Naive thymus-derived CD4-positive, alpha-beta T cell (primary cell): ENCODE results near the gene SPACA5B. TPM values are rescaled to one million over a fixed set of nuclear protein-coding genes. Genes with fewer than 3 reads are reported as not detected.
"Not testable (repeated sequence)": the region's sequence is repeated elsewhere in the genome, so short reads cannot be mapped to it uniquely, and the experiment has no call there.

Source experiments
- ATAC-seq: fragments of 150-1000 bp; cut with Tn5 transposase; 2 replicates; pipeline ENCODE4 v1.10.0; 2021; ENCODE audit warnings: mild to moderate bottlenecking, moderate library complexity
- CTCF ChIA-PET: fragments of 350-600 bp; sonication (Branson Sonifier 250); formaldehyde crosslinking; loops from one replicate; lab custom pipeline; 2021; ENCODE audit warnings: antibody characterized with exemption; lab: Charles Lee
- POLR2A ChIA-PET: fragments of 350-600 bp; sonication (Branson Sonifier 250); formaldehyde crosslinking; loops from one replicate; lab custom pipeline; 2021; ENCODE audit warnings: antibody characterized with exemption, inconsistent platforms; lab: Charles Lee
- DNase-seq, 9 donors: peaks; one replicate each; pipeline versions ENCODE4 v3.0.0 to v3.0.0-alpha.2; 2020 to 2022; ENCODE audit warnings: mixed read lengths in 1 of 9
- H3K27ac ChIP-seq: one replicate; pipeline ENCODE4 v1.7.0; 2013; ENCODE audit warnings: mild to moderate bottlenecking, low read depth, low read length, moderate library complexity
- H3K27me3 ChIP-seq, 2 donors: one replicate each; pipeline ENCODE4 v1.7.0; 2013; ENCODE audit warnings: low read length in 2 of 2, mild to moderate bottlenecking in 2 of 2, moderate library complexity in 2 of 2; ENCODE audit not compliant: control insufficient read depth in 2 of 2, insufficient read depth in 2 of 2
- H3K36me3 ChIP-seq, 3 experiments: 1 replicate in 2 of 3; 2 replicates in 1 of 3; pipeline ENCODE4 v1.7.0; 2013; ENCODE audit warnings: low read length in 3 of 3, mild to moderate bottlenecking in 3 of 3, moderate library complexity in 1 of 3; ENCODE audit not compliant: insufficient read depth in 3 of 3, control insufficient read depth in 2 of 3
- H3K4me1 ChIP-seq, 2 donors: one replicate each; pipeline ENCODE4 v1.7.0; 2013; ENCODE audit warnings: low read length in 2 of 2, mild to moderate bottlenecking in 2 of 2, moderate library complexity in 1 of 2; ENCODE audit not compliant: control insufficient read depth in 2 of 2, insufficient read depth in 2 of 2
- H3K4me3 ChIP-seq: 2 replicates; pipeline ENCODE4 v1.7.0; 2013; ENCODE audit warnings: mild to moderate bottlenecking, low read length
- H3K9me3 ChIP-seq, 3 experiments: 1 replicate in 2 of 3; 2 replicates in 1 of 3; pipeline ENCODE4 v1.7.0; 2013; ENCODE audit warnings: low read length in 3 of 3; ENCODE audit not compliant: control insufficient read depth in 2 of 3
- H3K27ac Mint-ChIP-seq, 9 donors: one replicate each; pipeline ENCODE4 v1.8.0; 2020 to 2022; ENCODE audit warnings: mixed read lengths in 9 of 9, mild to moderate bottlenecking in 8 of 9, moderate library complexity in 5 of 9, inconsistent platforms in 2 of 9
- H3K27me3 Mint-ChIP-seq, 5 donors: one replicate each; pipeline ENCODE4 v1.8.0; 2021 to 2022; ENCODE audit warnings: mixed read lengths in 5 of 5, mild to moderate bottlenecking in 1 of 5
- H3K36me3 Mint-ChIP-seq, 5 donors: one replicate each; pipeline ENCODE4 v1.8.0; 2020 to 2022; ENCODE audit warnings: mixed read lengths in 5 of 5, mild to moderate bottlenecking in 3 of 5, inconsistent platforms in 1 of 5
- H3K4me1 Mint-ChIP-seq, 7 donors: one replicate each; pipeline ENCODE4 v1.8.0; 2020 to 2022; ENCODE audit warnings: mixed read lengths in 7 of 7, mild to moderate bottlenecking in 3 of 7, inconsistent platforms in 1 of 7
- H3K4me3 Mint-ChIP-seq, 10 donors: one replicate each; pipeline ENCODE4 v1.8.0; 2020 to 2022; ENCODE audit warnings: mild to moderate bottlenecking in 10 of 10, mixed read lengths in 10 of 10, moderate library complexity in 6 of 10, inconsistent platforms in 2 of 10
- H3K9me3 Mint-ChIP-seq, 11 donors: one replicate each; pipeline ENCODE4 v1.8.0; 2020 to 2022; ENCODE audit warnings: mixed read lengths in 11 of 11, mild to moderate bottlenecking in 4 of 11, inconsistent platforms in 1 of 11, moderate library complexity in 1 of 11
- intact Hi-C, 2 donors: fragments of 100-400 bp; cut with micrococcal nuclease; formaldehyde crosslinking; loops; one replicate each; pipeline ENCODE4 v1.15.1; 2023
- polyA plus RNA-seq, 2 donors: library from polyadenylated mRNA; unstranded; fragments of 300-500 nt; fragmentation: Illumina TruSeq; gene quantifications; one replicate each; pipeline ENCODE4 v1.2.3, GENCODE V29; 2021
- total RNA-seq, 6 experiments: library from RNA in 5 of 6; stranded (reverse) in 5 of 6; gene quantifications; 1 replicate in 5 of 6; 2 replicates in 1 of 6; pipeline ENCODE4 v1.2.3 and lab custom pipeline; 2021 to 2026

The SPACA5B gene
- total and polyA plus RNA-seq, 7 experiments from 2014 or later = not detected

DNA sequence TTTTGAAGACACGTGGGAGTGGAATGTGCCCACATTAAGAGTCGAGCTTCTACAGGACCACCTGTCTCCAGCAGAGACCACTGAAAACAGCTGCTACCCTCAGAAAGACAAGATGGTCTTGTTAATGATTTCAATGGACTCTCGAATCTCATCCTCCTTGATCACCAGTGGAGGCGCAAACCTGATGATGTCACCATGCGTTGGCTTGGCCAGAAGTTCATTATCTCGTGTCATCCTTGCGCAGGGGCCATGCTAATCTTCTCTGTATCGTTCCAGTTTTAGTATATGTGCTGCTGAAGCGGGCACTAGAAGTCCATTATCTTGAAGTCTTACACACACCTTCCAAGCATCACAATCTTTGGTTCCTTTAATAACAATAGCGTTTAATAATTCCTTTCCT, 23.3 kb downstream of the SPACA5B start:
- no peak overlapping the region for H3K4me3 ChIP-seq
- Mint-ChIP-seq H3K27ac (no peak overlapping the region), H3K9me3 (peaks cover 0 to 1% (median 0%) of the 10 kb centered on the region in 11 donors), H3K27me3 (no peaks in the 10 kb centered on the region), H3K36me3 (no peaks in the 10 kb centered on the region), H3K4me3 (no peak overlapping the region), H3K4me1 (no peaks in the 10 kb centered on the region)
- H3K36me3 ChIP-seq = no peaks in the 10 kb centered on the region
- ATAC-seq = no peak
- H3K27ac ChIP-seq = no peak overlapping the region
- DNase-seq = no peak
- intact Hi-C loops = no loop called here
- ChIA-PET CTCF (no interaction called here), POLR2A (no interaction called here)
- no peaks in the 10 kb centered on the region for H3K9me3 ChIP-seq
- H3K27me3 ChIP-seq = no peaks in the 10 kb centered on the region
- H3K4me1 ChIP-seq = no peaks in the 10 kb centered on the region

DNA sequence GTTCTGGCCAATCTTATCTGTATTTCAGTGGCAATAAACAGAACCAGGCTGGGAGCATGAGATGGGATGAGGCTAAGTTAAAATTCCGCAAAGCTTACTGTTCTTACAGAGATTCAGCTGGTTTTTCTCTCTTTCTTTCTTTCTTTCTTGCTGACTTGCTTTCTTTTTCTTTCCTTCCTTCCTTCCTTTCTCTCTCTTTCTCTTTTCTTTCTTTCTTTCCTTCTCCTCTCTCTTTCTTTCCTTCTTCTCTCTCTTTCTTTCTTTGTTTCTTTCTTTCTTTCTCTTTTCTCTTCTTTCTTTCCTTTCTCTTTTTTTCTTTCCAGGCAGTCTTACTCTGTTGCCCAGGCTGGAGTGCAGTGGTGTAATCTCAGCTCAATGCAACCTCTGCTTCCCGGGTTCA, 24.4 kb downstream of the SPACA5B start:
- intact Hi-C loops = no loop called here
- ATAC-seq (no peak), DNase-seq (no peak)
- H3K4me3 Mint-ChIP-seq = no peak overlapping the region
- H3K27me3 Mint-ChIP-seq = no peaks in the 10 kb centered on the region
- ChIA-PET CTCF (no interaction called here), POLR2A (no interaction called here)
- Histone ChIP-seq H3K9me3 (no peaks in the 10 kb centered on the region), H3K27ac (no peak overlapping the region), H3K27me3 (no peaks in the 10 kb centered on the region), H3K36me3 (no peaks in the 10 kb centered on the region), H3K4me3 (no peak overlapping the region), H3K4me1 (no peaks in the 10 kb centered on the region)
- no peaks in the 10 kb centered on the region for H3K36me3 Mint-ChIP-seq
- H3K9me3 Mint-ChIP-seq = peaks cover 0 to 1% (median 0%) of the 10 kb centered on the region in 11 donors
- H3K4me1 Mint-ChIP-seq = no peaks in the 10 kb centered on the region
- no peak overlapping the region for H3K27ac Mint-ChIP-seq

DNA sequence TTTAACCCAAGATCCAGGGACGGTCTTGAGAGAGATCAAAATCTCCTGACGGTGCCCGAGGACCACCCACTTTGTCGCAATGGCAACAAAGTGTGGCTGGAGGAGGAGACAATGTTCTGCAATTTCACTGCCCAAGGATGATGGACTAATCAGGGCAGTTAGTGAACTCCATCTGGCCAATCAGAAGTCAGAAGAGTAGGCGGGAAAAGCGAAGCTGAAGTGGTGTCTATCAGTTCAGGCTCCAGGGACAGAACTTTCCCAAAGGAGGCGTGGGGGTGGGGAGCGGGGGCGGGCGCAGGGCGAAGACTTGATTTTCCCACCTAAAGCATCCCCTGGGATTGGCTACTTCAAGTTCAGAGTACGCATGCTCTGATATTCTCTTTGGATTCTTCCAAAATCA, 25.6 kb downstream of the SPACA5B start:
- intact Hi-C loops = no loop called here
- Mint-ChIP-seq H3K36me3 (no peaks in the 10 kb centered on the region), H3K4me3 (no peak overlapping the region), H3K27me3 (peaks cover 0 to 2% (median 0%) of the 10 kb centered on the region in 5 donors), H3K9me3 (peaks cover 0 to 1% (median 0%) of the 10 kb centered on the region in 11 donors), H3K27ac (no peak overlapping the region), H3K4me1 (no peaks in the 10 kb centered on the region)
- POLR2A ChIA-PET = interaction anchor here (0.6 kb wide), 1 partner anchor 10 kb away, joined by 3 read pairs; no protein-coding TSS in a partner anchor
- H3K27ac ChIP-seq = no peak overlapping the region
- no peak for ATAC-seq
- DNase-seq = no peak
- no peak overlapping the region for H3K4me3 ChIP-seq
- no peaks in the 10 kb centered on the region for H3K4me1 ChIP-seq
- no peaks in the 10 kb centered on the region for H3K27me3 ChIP-seq
- H3K36me3 ChIP-seq = no peaks in the 10 kb centered on the region
- H3K9me3 ChIP-seq = no peaks in the 10 kb centered on the region
- CTCF ChIA-PET = no interaction called here

DNA sequence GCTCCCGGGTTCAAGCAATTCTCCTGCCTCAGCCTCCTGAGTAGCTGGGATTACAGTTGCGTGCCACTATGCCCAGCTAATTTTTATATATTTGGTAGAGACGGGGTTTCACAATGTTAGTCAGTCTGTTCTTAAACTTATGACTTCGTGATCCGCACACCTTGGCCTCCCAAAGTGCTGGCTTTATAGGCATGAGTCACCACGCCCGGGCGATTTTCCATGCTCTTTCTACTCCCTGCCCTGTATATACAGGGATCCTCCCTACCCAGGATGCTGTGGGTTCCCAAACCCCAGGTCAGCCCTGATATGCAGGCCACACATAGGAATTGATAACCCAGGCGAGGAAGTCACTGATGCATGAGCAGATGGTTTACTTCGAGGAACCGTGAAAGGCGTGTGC, 34.8 kb downstream of the SPACA5B start:
- Mint-ChIP-seq H3K27me3 (peaks cover 0 to 5% (median 0%) of the 10 kb centered on the region in 5 donors), H3K4me3 (no peak overlapping the region), H3K9me3 (peaks cover 0 to 3% (median 0%) of the 10 kb centered on the region in 11 donors), H3K27ac (no peak overlapping the region), H3K36me3 (no peaks in the 10 kb centered on the region), H3K4me1 (no peaks in the 10 kb centered on the region)
- DNase-seq (no peak), ATAC-seq (no peak)
- H3K4me1 ChIP-seq = no peaks in the 10 kb centered on the region
- no peaks in the 10 kb centered on the region for H3K27me3 ChIP-seq
- H3K27ac ChIP-seq = no peak overlapping the region
- ChIA-PET CTCF (no interaction called here), POLR2A (no interaction called here)
- no peak overlapping the region for H3K4me3 ChIP-seq
- H3K9me3 ChIP-seq = no peaks in the 10 kb centered on the region
- intact Hi-C loops = no loop called here
- no peaks in the 10 kb centered on the region for H3K36me3 ChIP-seq

DNA sequence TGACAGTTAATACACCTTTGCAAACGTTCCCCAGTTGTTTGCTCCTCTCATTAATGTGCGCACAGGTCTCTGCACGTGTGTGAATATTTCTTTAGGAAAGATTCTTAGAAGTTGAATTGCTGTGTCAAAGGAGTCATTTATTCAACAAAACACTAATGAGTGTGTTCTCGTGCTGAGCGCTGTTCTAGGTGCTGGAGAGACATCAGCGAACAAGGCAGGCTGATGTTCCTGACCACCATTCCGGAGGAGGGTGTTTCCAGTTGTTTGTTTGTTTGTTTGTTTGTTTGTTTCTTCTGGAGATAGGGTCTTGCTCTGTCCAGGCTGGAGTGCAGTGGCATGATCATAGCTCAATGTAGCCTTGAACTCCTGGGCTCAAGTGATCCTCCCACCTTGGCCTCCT, 35.9 kb downstream of the SPACA5B start:
- DNase-seq, intact Hi-C loops, H3K4me3 ChIP-seq, H3K9me3 Mint-ChIP-seq, H3K36me3 Mint-ChIP-seq, H3K4me1 ChIP-seq, H3K9me3 ChIP-seq, CTCF ChIA-PET, H3K27ac ChIP-seq, H3K4me3 Mint-ChIP-seq, ATAC-seq, H3K36me3 ChIP-seq, H3K27me3 Mint-ChIP-seq, H3K27me3 ChIP-seq, H3K4me1 Mint-ChIP-seq, H3K27ac Mint-ChIP-seq, POLR2A ChIA-PET: not testable (repeated sequence)

DNA sequence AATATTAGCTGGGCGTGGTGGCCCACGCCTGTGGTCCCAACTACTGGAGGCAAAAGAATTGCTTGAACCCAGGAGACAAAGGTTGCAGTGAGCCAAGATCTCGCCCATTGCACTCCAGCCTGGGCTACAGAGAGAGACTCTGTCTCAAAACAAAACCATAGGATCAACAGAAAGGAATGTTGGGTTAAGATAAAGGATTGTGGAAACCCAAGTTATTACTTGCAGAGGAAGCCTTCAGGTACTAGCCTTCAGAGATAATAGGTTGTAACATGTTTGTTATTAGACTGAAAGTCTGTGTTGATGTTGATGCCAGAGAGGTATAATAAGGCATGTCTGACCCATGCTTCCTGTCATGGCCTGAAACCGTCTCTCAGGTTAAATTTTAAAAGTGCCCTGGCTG, 49.3 kb downstream of the SPACA5B start:
- no peak overlapping the region for H3K4me3 Mint-ChIP-seq
- H3K27me3 Mint-ChIP-seq = peaks cover 0 to 2% (median 0%) of the 10 kb centered on the region in 5 donors
- DNase-seq (no peak), ATAC-seq (no peak)
- H3K4me1 ChIP-seq = no peaks in the 10 kb centered on the region
- intact Hi-C loops = no loop called here
- no peaks in the 10 kb centered on the region for H3K9me3 ChIP-seq
- no peaks in the 10 kb centered on the region for H3K36me3 Mint-ChIP-seq
- no peaks in the 10 kb centered on the region for H3K27me3 ChIP-seq
- no peaks in the 10 kb centered on the region for H3K4me1 Mint-ChIP-seq
- no peaks in the 10 kb centered on the region for H3K36me3 ChIP-seq
- no peak overlapping the region for H3K4me3 ChIP-seq
- H3K9me3 Mint-ChIP-seq = peaks cover 0 to 1% (median 0%) of the 10 kb centered on the region in 11 donors
- ChIA-PET CTCF (no interaction called here), POLR2A (no interaction called here)
- H3K27ac Mint-ChIP-seq = no peak overlapping the region
- H3K27ac ChIP-seq = no peak overlapping the region

DNA sequence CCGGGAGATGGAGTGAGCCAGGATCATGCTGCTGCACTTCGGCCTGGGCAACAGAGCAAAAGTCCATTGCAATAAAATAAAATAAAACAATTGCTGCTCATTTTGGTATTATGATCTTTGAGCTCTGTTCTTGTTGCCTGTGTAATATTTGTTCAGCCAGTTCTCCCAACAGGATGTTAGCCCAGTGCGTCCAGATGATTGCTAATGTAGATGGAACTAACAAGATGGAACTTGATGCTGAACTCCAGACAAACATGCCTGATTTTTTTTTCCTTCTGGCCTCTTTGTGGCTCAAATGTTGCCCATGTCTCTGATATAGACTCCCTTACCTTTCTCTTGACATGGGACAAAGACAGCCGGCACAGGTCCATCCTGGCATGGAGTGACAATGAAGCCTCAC, 50.4 kb downstream of the SPACA5B start:
- ATAC-seq (no peak), DNase-seq (no peak)
- POLR2A ChIA-PET = no interaction called here
- Mint-ChIP-seq H3K9me3 (peaks cover 0 to 2% (median 0%) of the 10 kb centered on the region in 11 donors), H3K4me1 (no peaks in the 10 kb centered on the region), H3K36me3 (no peaks in the 10 kb centered on the region), H3K4me3 (no peak overlapping the region), H3K27me3 (peaks cover 0 to 8% (median 0%) of the 10 kb centered on the region in 5 donors), H3K27ac (no peak overlapping the region)
- Histone ChIP-seq H3K36me3 (no peaks in the 10 kb centered on the region), H3K4me1 (no peaks in the 10 kb centered on the region), H3K27me3 (no peaks in the 10 kb centered on the region), H3K27ac (no peak overlapping the region), H3K4me3 (no peak overlapping the region), H3K9me3 (no peaks in the 10 kb centered on the region)
- CTCF ChIA-PET = no interaction called here
- intact Hi-C loops = no loop called here
